HG03575 (cell line): ENCODE measurements around the gene RBP4.

Experiments used
- ATAC-seq: cut with Tn5 transposase; IDR thresholded peaks from one replicate; pipeline ENCODE4 v1.9.1; 2021; ENCODE audit not compliant: unreplicated experiment, insufficient number of reproducible peaks, low FRiP score; ENCODE audit errors: extremely low read depth

RBP4 gene

DNA sequence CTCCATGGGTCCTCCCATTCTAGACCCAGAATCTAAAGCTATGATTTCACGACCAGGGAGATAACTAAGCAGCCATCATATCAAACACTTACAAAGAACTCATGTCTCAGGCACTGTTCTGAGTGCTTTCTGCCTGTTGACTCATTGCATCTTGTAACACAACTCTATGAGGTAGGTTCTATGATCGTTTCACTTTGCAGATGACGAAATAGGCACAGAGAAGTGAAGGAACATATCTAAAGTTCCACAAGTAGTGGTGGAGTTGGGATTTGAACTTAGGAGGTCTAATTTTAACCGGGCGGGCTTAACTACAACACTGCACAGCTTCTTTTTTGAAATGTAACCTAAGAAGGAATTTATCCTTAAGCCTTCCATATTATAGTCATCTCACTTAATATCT is 2.9 kb downstream of the RBP4 start:
- no peak for ATAC-seq

DNA sequence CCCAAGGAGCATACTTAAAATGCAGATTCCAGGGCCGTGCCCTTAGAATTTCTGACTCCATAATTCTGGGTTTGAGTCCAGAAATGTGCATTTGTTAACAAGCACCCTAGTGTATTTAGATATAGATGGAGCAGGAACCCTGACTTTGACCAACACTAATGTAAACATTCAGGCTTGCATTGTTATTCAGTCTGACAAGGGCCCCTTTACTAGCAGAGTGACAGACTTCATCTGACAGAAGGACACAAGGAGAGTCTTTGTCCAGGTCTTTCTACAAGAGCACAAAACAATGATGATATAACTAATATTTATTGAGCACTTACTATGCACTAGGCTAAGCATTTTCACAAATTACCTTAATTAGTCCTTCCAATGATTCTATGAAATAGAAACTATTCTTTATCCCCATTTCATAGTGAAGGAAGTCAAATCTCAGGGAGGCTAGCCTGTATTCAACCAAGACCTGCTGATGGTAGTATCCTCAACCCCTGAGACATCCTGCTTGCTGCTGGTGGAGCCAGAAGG is 3.9 kb downstream of the RBP4 start:
- ATAC-seq, result no peak

DNA sequence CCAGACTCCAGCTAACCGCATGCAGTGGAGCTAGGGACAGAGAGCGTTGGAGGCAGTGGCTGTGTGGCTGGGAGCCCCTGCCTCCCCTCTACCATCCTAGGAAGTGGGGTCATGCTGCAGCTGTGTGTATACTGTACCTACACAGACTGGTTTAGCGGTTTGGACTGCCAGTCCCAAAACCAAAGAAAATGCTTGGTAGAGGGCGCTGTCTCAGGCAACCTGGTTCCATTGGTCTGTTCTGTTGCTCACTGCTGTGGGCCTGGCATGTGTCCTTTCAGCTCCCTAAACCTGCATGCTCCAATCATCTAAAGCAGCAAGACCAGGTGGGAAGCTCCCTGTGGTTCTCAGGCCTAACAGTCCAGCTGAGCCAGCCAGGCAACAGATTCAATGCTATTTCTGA is 4.5 kb downstream of the RBP4 start:
- no peak for ATAC-seq

DNA sequence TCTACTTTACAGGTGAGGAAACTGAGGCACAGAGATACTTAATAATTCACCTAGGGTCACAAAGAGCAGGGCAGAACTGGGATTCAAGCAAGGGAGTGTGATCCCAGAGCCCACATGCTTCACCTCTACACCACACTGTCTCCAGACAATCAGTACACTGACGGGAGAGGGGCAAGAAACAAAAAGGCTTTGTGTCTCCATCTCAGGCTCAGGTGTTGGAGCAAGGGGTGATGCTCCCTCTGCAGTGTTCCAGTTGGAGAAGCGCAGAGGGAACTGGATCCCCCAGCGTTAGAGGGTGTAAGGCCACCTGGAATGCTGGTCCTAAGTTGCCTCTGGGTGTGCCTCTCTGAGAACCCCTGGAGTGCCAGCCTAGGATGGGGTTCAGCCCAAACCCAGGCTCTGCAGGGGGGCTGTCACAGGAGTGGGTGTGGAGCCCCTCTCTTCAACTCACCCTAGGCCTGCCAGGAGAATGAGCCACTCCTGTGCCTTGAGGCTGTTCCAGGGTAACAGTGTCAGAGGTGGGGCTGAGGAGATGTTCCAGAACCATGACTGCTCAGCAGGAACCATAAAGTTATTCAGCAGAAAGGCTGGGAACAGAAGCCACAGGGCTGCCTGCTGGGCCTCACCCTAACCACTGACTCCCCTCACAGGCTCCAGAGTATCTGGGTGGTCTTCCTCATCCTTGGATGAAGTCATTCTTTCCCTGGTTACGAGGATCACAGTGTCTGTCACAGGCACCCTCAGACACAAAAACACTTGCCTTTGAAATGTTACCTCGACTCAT is 5.5 kb downstream of the RBP4 start:
- no peak for ATAC-seq

DNA sequence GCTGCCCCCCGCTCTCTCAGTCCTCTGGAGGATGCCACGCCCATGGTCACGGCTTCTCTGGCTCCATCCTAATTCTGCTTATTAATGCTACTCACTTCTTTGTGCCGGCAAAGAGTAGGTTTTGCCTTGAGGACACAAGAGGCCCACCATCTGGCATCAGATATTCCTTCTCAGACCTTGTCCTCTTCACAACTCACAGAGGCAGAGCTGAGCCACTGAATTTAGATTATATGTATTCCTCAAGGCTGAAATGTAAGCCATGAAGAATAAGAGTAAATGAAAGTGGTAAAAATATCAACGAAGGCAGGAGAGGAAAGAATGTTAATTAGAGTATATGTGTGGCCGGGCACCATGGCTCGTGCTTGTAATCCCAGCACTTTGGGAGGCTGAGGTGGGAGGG is 6.5 kb downstream of the RBP4 start:
- ATAC-seq, result no peak

DNA sequence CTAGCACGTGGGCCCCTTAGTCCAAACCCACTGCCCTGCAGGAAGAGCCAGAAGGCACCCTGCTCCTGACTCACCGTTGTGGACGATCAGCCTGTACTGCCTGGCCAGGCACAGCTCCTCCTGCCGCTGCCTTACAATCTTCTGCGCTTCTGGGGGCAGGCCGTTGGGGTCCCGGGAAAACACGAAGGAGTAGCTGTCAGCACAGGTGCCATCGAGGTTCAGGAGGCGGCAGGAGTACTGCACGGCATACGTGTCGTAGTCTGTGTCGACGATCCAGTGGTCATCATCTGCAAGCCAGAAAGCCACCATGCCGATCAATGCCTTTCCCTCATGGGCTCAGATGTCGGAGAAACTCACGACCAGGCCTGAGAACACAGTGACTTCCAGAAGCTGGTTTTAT is 7.3 kb downstream of the RBP4 start:
- ATAC-seq, result no peak

DNA sequence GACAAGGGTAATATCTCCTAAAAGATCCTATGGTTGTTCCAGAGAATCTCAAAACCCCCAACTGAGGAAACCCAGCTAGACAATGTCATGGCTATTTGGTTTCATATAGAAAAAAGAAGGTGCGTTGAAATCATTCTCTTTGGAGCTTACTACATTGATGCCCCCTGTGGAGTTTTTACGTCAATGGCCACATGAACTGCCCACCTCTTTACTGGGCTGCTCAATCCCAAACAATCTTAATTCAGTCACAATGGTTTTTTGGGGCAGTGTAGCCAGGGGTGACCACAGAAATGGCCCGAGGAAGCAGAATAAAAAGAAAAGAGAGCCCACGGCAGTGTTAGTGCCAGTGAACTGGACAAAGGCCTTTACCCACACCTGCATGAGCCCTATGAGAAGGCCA is 7.8 kb downstream of the RBP4 start:
- ATAC-seq, result no peak

DNA sequence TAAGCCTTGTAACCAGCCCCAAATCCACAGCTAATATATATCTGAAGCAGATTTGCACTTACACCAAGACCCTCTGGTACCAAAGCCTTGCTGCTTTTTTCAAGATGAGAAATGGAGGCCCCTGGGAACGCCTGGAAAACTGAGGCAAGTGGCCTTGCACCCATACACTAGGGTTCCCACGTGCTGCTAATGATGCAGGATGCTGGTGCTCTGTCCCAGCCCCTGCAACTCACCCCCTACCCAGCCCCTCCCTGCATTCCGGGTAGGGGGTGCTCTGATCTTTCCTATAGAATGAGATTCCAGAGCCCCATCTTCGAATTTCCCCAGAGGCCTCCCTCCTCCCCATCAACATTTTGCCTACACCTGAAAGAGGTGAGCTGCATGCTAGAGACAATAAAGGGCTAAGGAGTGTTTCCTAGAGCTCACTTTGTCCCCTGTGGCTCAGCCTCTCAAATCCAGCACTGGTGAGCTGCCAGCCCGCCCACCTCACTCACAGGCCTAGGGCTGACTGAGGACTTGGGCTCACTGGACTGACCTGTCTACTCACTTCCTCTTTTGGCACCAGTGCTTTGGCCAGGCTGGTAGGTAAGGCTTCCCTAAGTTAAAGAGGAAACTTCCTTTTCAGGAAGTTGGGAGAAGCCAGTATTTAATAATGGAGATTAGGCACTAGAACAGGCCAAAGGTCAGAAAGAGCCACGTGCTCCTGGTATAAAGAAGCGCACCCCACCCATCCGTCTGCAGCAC is 9.8 kb downstream of the RBP4 start:
- ATAC-seq, result no peak

DNA sequence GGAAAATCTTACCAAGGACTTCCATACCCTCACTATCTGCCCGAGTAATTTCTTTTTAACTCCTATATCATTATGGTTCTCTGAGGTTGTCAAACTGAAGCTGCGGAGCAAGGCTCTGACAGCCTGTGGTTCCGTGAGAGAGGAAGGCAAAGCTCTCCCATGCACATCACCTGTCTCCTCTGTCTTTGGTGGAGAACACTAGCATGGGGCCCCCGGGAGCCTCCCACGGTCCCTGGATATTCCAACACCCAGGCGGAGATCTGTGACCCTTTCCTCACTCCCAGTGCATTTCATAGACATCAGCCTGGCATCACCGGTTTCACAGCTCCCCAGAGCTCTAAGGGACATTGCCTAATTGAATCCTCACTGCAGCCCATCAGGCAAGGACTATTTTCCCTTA is 10.4 kb downstream of the RBP4 start:
- ATAC-seq, result no peak

DNA sequence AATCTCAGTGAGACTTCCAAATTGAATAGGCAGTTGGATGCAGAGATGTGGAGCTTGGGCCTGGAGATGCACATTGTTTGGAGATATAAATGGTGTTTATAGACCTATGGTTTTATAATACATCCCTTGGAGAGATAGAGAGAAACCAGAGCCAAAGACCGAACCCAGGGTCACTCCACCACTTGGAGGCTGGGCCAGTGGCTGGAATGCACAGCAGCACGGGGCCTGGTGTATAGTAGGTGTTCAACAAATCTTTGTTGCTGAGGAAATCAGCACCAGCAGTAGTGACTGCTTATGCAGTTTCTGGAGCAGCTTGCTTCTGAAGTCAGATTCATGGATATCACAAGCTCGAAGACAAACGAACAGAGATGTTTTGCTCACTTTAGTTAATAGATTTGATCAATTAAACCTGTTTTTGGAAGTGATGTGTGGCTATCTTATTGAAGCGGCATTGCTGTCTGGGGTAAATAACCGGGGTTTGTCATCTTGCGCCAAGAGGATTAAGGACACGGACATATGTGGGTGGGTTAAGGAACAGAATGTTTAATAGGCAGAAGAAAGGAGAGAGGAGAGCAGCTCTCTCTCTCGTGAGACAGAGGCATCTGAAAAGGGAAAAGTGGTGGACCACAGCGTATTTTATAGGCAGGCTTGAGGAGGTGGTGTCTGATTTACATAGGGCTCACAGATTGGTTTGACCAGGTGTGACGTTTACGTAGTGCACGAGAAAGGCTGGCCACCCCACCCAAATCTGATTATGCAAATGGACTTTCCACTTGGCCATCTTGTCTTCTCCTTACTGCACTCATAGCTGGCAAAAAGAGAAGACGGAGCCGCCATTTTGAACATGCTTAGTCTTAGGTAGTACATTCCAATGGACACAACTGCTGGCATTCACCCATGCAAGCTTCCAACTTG is 11.1 kb downstream of the RBP4 start:
- no peak for ATAC-seq

DNA sequence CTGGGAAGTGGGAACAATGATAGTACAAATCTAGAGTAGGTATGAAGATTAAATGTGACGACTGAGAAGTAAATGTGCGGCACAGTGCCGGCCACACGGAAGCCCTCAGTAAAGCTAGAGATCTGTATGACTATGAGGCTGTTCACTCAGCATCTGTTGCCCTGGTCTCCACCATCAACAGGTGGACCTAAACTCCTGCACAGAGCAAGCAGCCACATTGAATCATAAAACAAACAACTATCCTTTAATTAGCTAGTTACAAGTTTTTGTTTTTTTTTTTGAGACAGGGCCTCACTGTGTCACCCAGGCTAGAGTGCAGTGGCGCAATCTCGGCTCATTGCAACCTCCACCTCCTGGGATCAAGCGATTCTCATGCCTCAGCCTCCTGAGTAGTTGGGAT is 16.6 kb downstream of the RBP4 start:
- ATAC-seq, result no peak

DNA sequence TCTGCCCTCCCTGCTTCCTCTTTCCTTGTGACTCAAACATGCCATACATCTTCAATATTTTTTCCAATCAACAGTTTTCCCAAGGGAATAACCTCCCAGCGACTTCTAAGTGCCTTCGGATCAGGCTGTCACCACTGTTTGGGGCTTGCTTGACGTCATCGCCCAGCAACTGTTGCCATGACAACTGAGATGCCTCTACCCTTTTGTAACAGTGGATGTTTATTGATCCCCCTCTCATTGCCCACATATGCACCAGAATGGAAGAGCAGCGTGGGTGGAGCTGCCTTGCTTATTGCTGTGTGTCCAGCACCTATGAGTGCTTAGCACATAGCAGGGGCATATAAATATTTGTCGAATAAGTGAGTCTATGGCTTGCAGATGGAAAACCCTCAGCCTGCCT is 20.2 kb downstream of the RBP4 start:
- ATAC-seq, result no peak

DNA sequence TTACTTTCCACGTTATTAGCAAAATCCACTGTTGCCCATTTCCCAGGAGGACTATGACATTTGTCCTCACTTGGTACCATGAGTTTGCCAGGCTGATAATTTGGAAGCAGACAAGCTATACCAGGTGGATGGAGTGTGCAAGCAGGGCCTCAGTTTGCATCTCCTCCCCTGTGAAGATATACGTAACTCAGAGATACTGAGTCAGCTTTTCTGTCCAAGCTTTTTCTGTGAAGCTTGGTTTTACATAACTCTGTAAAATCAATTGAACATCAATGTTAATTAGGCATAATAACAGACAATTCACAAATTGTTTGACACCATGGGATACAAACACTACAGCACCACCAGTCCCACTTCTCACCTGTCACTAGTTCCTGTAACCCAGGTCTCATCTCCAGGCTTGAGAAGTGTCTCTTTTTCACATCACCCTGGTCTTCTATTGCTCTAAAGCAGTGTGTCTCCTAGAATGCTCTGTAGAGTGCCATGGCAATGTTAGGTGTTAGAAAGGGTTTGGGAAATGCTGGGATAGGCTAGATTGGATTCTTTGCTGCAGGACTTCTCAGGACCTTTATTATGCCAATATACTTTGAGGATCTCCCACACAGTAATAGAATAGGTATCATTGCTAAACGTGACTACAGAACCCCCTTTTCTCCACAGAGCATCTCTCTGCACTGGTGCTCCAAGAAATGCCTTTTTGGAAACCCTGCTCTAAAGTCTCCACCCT is 20.9 kb downstream of the RBP4 start:
- ATAC-seq, result no peak

DNA sequence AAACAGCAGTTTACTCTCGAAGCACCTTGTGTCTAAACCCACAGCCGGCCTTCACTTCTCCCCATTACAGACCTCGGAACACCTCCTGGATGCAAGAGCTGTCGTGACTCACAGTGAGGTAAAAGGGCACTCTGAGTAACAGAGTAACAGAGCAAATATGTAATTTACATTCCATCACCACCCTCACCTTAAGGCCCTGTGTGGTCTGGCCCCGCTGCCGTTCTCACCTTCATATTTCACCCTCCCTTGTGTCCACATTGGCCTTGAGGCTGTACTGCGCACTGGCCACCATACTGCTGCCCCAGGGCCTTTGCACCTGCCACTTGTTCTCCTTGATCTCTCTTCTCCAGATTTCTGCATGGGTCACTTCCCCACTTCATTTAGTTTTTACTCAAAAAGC is 21.9 kb downstream of the RBP4 start:
- no peak for ATAC-seq

DNA sequence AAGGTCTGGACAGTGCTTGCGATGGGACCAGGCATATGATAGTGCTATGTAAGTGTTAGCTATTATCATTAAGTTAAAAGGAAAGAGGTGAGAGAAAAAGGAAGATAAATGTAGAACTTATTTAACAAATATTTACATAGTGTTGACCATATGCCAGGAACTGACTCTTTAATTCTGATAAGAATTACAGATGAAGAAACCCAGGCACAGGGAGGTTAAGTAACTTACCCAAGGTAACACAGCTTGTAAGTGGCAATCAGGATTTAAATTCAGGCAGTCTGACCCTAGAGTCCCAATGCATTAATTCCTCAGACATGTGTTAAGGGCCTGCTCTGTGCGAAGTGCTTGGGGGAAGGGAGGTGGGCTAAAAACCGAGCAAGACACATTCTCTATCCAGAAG is 23.5 kb downstream of the RBP4 start:
- no peak for ATAC-seq

DNA sequence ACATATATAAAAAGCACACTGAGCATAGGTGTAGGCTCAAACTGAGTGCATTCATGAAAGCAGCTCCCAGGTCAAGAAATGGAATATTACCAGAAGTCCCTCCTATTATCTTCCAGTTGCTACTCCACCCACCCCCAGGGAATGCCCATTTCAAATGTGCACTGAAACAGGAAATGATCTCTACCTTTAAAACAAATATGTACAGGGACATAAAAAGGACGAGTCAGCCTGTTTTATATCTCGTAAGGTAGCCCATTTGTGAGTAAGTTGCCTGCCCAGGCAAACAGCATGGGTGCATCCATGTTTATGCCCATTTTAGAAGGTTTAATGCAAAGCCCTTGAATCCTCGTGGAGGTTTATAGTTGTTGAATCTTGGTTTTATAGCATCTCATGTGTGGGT is 24.1 kb downstream of the RBP4 start:
- ATAC-seq, result no peak

DNA sequence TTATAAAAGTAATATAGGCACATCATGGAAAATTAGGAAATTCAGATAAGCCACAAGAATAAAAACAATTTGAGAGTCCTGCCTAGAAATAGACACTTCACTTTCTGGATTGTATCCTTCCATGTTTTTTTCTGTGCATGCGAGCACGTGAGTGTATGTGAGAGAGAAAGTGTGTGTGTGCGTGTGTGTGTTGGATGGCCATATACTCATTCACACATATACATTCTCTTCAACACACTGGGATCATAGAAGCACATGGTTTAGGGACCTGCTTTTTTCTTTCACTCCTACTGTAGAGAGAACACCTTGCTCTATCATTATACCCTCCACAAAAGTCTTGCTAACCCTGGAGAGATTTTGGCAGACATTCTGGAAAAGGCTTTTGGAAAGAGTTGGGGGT is 27.1 kb downstream of the RBP4 start:
- no peak for ATAC-seq

DNA sequence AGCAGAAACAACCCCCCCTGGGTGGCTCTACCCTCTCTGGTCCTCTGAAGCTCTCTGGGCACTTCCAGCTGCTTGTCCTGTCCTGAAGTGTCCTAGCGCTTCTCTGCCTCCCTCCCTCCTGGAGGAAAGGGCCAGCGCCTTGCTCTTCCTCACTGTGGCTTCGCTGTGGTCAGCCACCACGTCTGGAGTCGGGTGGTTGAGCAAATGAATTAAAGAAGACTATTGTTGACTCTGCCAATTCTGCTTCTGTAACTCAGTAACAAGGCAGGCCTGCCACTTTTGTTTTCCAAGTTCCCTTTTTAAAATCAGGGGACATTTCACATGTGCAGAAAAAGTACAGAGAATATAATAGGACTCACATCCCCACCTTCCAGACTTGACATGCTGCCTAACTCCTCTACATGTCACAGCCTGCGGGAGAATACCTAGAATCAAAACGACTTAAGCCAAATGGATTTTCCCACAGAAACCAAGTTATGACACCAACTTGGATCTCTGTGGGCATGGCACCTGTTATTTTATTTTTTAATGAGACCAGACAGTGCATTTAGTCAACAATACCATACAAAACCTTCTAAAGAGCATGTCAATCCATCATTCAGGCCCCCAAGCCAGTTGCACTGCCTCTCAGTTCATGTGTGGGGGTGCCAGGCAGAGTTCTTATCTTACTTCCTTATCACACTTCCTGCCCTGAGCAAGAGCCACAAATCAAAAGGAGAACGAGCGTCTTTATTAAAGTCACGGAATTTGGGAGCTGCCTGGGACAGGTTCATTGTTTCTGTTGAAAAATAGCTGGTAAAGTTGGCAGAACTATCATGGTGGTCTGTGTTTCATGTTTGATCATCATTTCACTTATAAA is 27.8 kb downstream of the RBP4 start:
- ATAC-seq, result no peak
